Gastroesophageal sphincter (tissue), 4 donors: ENCODE data around the gene STMN3. TPM values are rescaled to one million over a fixed set of nuclear protein-coding genes. Genes with fewer than 3 reads are reported as not detected.
A peak's percentile ranks its signal among the peaks of the same experiment; 100 is the strongest.

Experiments
- ATAC-seq: fragments of 150-250 bp; one replicate; pipeline ENCODE4 v1.9.1; 2016; ENCODE audit warnings: mild to moderate bottlenecking, moderate library complexity
- H3K27ac ChIP-seq, 4 donors: fragments of 200-600 bp; sonication (generic) in 3 of 4; 1 replicate in 3 of 4; 2 replicates in 1 of 4; pipeline ENCODE4 v1.5.1; 2016 to 2019
- H3K27me3 ChIP-seq: fragments of 200-600 bp; sonication (generic); one replicate; pipeline ENCODE4 v1.5.1; 2019
- H3K36me3 ChIP-seq, 2 donors: fragments of 200-600 bp; sonication (generic); one replicate each; pipeline ENCODE4 v1.5.1; 2019; ENCODE audit warnings: control low read depth in 1 of 2
- H3K4me1 ChIP-seq, 3 donors: fragments of 200-600 bp; sonication (generic); 1 replicate in 2 of 3; 2 replicates in 1 of 3; pipeline ENCODE4 v1.5.1; 2016 to 2019; ENCODE audit warnings: control low read depth in 2 of 3
- H3K4me3 ChIP-seq, 2 donors: fragments of 200-600 bp; sonication (generic); one replicate each; pipeline ENCODE4 v1.5.1; 2019; ENCODE audit warnings: mild to moderate bottlenecking in 1 of 2, moderate library complexity in 1 of 2
- H3K9me3 ChIP-seq, 3 donors: fragments of 200-600 bp; sonication (generic); one replicate each; pipeline ENCODE4 v1.5.1; 2017 to 2019; ENCODE audit warnings: control low read depth in 2 of 3
- CTCF ChIP-seq, 4 experiments: fragments of 200-600 bp in 2 of 4; fragments of 450-650 bp in 2 of 4; sonication (generic) in 1 of 4; IDR thresholded peaks; one replicate each; pipeline ENCODE4 v1.5.1; 2017 to 2019; ENCODE audit warnings: antibody characterized with exemption in 4 of 4, mild to moderate bottlenecking in 2 of 4, moderate library complexity in 2 of 4
- EP300 ChIP-seq: sonication (generic); formaldehyde crosslinking; IDR thresholded peaks from one replicate; pipeline ENCODE4 v1.6.1; 2017; ENCODE audit warnings: antibody characterized with exemption, mild to moderate bottlenecking
- POLR2A ChIP-seq, 2 donors: fragments of 450-650 bp; IDR thresholded peaks; one replicate each; pipeline ENCODE4 v1.6.1; 2017; ENCODE audit warnings: antibody characterized with exemption in 2 of 2, mild to moderate bottlenecking in 2 of 2, moderate library complexity in 1 of 2
- POLR2AphosphoS5 ChIP-seq: sonication (generic); formaldehyde crosslinking; IDR thresholded peaks from one replicate; pipeline ENCODE4 v1.6.1; 2017; ENCODE audit warnings: antibody characterized with exemption
- WGBS, 2 donors: methylation state at CpG; one replicate each; pipeline ENCODE4 v1.1.5; 2018; ENCODE audit warnings: low coverage in 1 of 2; 5-methylcytosine and 5-hydroxymethylcytosine counted together
- total RNA-seq, 4 donors: library from RNA; depleted of rRNA; stranded (reverse); fragments of >200 nt; gene quantifications; one replicate each; pipeline ENCODE4 v1.1.0, GENCODE V29; 2016

Gene STMN3
- total RNA-seq, 4 donors from 2014 or later: 13.7 to 31.6 (median 17.0) TPM

- peaks cover 0 to 99% of the 10 kb centered on the region in 2 donors for H3K36me3 ChIP-seq
- H3K27me3 ChIP-seq: no peaks in the 10 kb centered on the region
- H3K4me3 ChIP-seq: no peak overlapping the region
- no peak overlapping the region for H3K27ac ChIP-seq
- no peaks in the 10 kb centered on the region for H3K9me3 ChIP-seq
- 94% methylated on average over 7 of the region's 23 CpGs; no CpG with 5 or more reads in 1 of the 2 donors for WGBS, 2 donors
- peaks cover 0 to 6% (median 0%) of the 10 kb centered on the region in 3 donors for H3K4me1 ChIP-seq
- no peak for ATAC-seq
- no peak for TF ChIP-seq POLR2AphosphoS5
- TF ChIP-seq EP300: no peak
- no peak for TF ChIP-seq POLR2A (IDR thresholded peaks at IDR 0.05)
- TF ChIP-seq CTCF (IDR thresholded peaks at IDR 0.05): no peak
These were observed 55.4 kb downstream of the STMN3 start for GRCh38 chr20:63597651-63598478.

GRCh38 chr20:63596423-63596822 lies 56.8 kb downstream of the STMN3 start:
- Histone ChIP-seq H3K27me3 (no peaks in the 10 kb centered on the region), H3K4me1 (peaks cover 0 to 6% (median 0%) of the 10 kb centered on the region in 3 donors), H3K27ac (no peak overlapping the region), H3K36me3 (peaks cover 0 to 99% of the 10 kb centered on the region in 2 donors), H3K9me3 (no peaks in the 10 kb centered on the region), H3K4me3 (no peak overlapping the region)
- TF ChIP-seq POLR2AphosphoS5 (no peak), EP300 (no peak), CTCF (IDR thresholded peaks at IDR 0.05) (no peak), POLR2A (IDR thresholded peaks at IDR 0.05) (no peak)
- no peak for ATAC-seq
- 100% methylated on average over 1 of the region's 6 CpGs; no CpG with 5 or more reads in 1 of the 2 donors for WGBS, 2 donors

GRCh38 chr20:63595416-63596127 lies 57.7 kb downstream of the STMN3 start:
- H3K4me3 ChIP-seq: no peak overlapping the region
- H3K9me3 ChIP-seq: no peaks in the 10 kb centered on the region
- peaks cover 0 to 6% (median 0%) of the 10 kb centered on the region in 3 donors for H3K4me1 ChIP-seq
- no CpG with 5 or more reads among the region's 30 CpGs for WGBS, 2 donors
- H3K27ac ChIP-seq: no peak overlapping the region
- no peak for ATAC-seq
- H3K36me3 ChIP-seq: peaks cover 0 to 99% of the 10 kb centered on the region in 2 donors
- H3K27me3 ChIP-seq: no peaks in the 10 kb centered on the region
- TF ChIP-seq POLR2AphosphoS5: no peak
- TF ChIP-seq CTCF (IDR thresholded peaks at IDR 0.05): no peak

- peaks cover 0 to 6% (median 0%) of the 10 kb centered on the region in 3 donors for H3K4me1 ChIP-seq
- WGBS, 2 donors: 26% methylated on average over 3 of the region's 10 CpGs; no CpG with 5 or more reads in 1 of the 2 donors
- no peaks in the 10 kb centered on the region for H3K9me3 ChIP-seq
- peaks cover 0 to 99% of the 10 kb centered on the region in 2 donors for H3K36me3 ChIP-seq
- peak; percentile 79 for ATAC-seq
- no peaks in the 10 kb centered on the region for H3K27me3 ChIP-seq
- H3K4me3 ChIP-seq: no peak overlapping the region
- TF ChIP-seq CTCF (IDR thresholded peaks at IDR 0.05) (no peak), POLR2A (IDR thresholded peaks at IDR 0.05) (no peak), POLR2AphosphoS5 (no peak), EP300 (no peak)
- H3K27ac ChIP-seq: peak overlapping the region in 1 of 4 donors; percentile 43
These were observed 59.1 kb downstream of the STMN3 start for GRCh38 chr20:63594043-63594561.
